ENCODE results near the gene NFIX. TPM values are rescaled to one million over a fixed set of nuclear protein-coding genes. Genes with fewer than 3 reads are reported as not detected.

Gene NFIX
- total and polyA plus RNA-seq, 2 of the 13 experiments (the other 11 are each of a cell fraction or from before 2014, with no cell fraction given): 3.4 to 5.4 TPM

GRCh38 chr19:12996406-12997094 lies 1.3 kb downstream of the NFIX start (continued):
- no peak for TF ChIP-seq LBX2 (CRISPR knock-in tag; IDR thresholded peaks at IDR 0.05; ENCODE audit: borderline replicate concordance)
- TF ChIP-seq MTA1 (CRISPR knock-in tag; IDR thresholded peaks at IDR 0.05; ENCODE audit: borderline replicate concordance): no peak
- TF ChIP-seq ETS1 (CRISPR knock-in tag; IDR thresholded peaks at IDR 0.05): no peak
- peak; percentile 64 for TF ChIP-seq IKZF4 (CRISPR knock-in tag; IDR thresholded peaks at IDR 0.05; ENCODE audit: borderline replicate concordance, low read depth, not compliant biosample characterization)
- TF ChIP-seq PAX8 (CRISPR knock-in tag; IDR thresholded peaks at IDR 0.05; ENCODE audit: borderline replicate concordance): no peak
- no peak for TF ChIP-seq KDM1A (CRISPR knock-in tag; IDR thresholded peaks at IDR 0.05)
- TF ChIP-seq NR2F6 (IDR thresholded peaks at IDR 0.05): no peak
- peak; percentile 40; the same call in 1 of the 2 replicates for TF ChIP-seq NR2F6 (CRISPR knock-in tag; IDR thresholded peaks at IDR 0.05)
- no peak for TF ChIP-seq PRMT3 (CRISPR knock-in tag; IDR thresholded peaks at IDR 0.05; ENCODE audit: borderline replicate concordance, low read depth)
- TF ChIP-seq IKZF1 (IDR thresholded peaks at IDR 0.05): no peak
- TF ChIP-seq MAFK (conservative IDR thresholded peaks at IDR 0.05 in 1 of 2, IDR thresholded peaks at IDR 0.05 in 1 of 2; ENCODE audit: low read length in 2 of 2): no peak
- no peak for TF ChIP-seq STAT6 (CRISPR knock-in tag; IDR thresholded peaks at IDR 0.05; ENCODE audit: borderline replicate concordance)
- TF ChIP-seq TEAD2 (CRISPR knock-in tag; IDR thresholded peaks at IDR 0.05): no peak
- TF ChIP-seq ZBTB26 (CRISPR knock-in tag; IDR thresholded peaks at IDR 0.05; ENCODE audit: borderline replicate concordance): no peak
- no peak for TF ChIP-seq ZNF879 (CRISPR knock-in tag; IDR thresholded peaks at IDR 0.05)
- no peak for TF ChIP-seq DRAP1 (CRISPR knock-in tag; IDR thresholded peaks at IDR 0.05)
- no peak for TF ChIP-seq SKIL (CRISPR knock-in tag; IDR thresholded peaks at IDR 0.05; ENCODE audit: borderline replicate concordance)
- TF ChIP-seq ZSCAN31 (CRISPR knock-in tag; IDR thresholded peaks at IDR 0.05; ENCODE audit: low read depth): no peak
- no peak for TF ChIP-seq SETDB1 (CRISPR knock-in tag; IDR thresholded peaks at IDR 0.05; ENCODE audit: borderline replicate concordance)
- no peak for TF ChIP-seq E2F5 (CRISPR knock-in tag; conservative IDR thresholded peaks at IDR 0.05)
- 0 out of 2 replicates have a peak, but pooled peaks have one; percentile 17 for TF ChIP-seq SP5 (CRISPR knock-in tag; IDR thresholded peaks at IDR 0.05; ENCODE audit: borderline replicate concordance, low read depth)
